Hematopoietic multipotent progenitor cell (in vitro differentiated cells): ENCODE results near the gene PSMD6. TPM values are rescaled to one million over a fixed set of nuclear protein-coding genes. Genes with fewer than 3 reads are reported as not detected.
A peak's percentile ranks its signal among the peaks of the same experiment; 100 is the strongest.

ENCODE experiments used
- DNase-seq, 3 donors: peaks; one replicate each; pipeline ENCODE4 v3.0.0-alpha.2; 2011 to 2015; ENCODE audit warnings: low read depth in 2 of 3, low spot score in 2 of 3
- total RNA-seq: library from RNA; depleted of rRNA; stranded (reverse); fragments of >200 nt; gene quantifications from one replicate; pipeline ENCODE4 v1.2.3, GENCODE V29; 2012

Gene PSMD6
- 63.0 TPM for total RNA-seq

DNA sequence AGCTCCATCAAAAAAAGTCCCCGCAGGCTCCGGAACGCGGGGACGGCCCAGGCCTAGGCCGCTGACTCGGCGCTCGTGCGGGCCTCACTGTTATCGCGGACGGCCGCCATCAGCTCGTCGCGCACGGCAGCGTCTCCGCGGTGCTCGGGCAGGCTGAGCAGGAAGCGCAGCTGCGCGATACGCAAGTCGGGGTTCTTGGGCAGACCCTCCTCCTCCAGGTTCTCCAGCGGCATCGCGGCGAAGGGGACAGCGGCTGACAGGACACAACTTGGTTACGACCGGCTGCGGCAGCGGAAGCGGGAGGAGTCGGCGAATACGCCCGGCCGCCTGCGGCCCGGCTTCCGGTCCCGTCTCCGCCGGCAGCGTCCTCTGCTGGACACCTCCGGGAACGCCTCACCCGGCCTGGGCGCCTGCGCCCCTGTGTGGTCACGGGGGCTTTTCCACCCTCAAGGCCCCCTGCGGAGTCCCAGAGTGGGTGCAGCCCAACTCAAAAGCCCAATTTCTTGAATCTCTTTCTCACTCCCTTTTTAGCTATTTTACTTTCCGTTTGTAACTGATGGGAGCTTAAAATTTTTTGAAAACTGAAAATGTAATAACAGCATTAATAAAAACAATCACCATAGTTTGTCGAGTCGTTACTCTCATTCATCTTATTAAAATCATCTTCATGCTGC, at the start of gene PSMD6:
Gene PSMD6, minus strand, starts transcription at position 308 of the 674 bp plus-strand sequence. Its CDS starts 75 bp downstream, at position 233.
- DNase-seq = peak; percentile 85 to 91 (median 90)

DNA sequence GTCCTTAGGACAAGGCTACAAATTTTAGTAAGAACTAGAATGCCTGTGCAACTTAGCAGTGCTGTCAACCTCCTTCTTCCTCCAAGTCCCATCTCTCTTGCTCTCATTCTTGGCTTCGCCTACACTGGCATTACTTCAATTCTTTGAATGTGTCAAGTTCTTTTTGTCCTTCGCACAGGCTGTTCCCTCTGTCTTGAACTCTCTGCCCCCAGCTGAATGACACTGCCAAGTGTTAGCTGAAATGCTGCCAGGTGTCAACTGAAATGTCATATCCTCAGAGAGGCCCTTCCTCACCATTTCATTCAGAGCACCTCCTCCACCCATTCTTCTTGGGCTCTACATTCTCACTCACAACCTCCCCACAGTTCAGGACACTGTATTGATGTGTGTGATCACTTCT, 48.8 kb upstream of the PSMD6 start:
- DNase-seq = no peak

DNA sequence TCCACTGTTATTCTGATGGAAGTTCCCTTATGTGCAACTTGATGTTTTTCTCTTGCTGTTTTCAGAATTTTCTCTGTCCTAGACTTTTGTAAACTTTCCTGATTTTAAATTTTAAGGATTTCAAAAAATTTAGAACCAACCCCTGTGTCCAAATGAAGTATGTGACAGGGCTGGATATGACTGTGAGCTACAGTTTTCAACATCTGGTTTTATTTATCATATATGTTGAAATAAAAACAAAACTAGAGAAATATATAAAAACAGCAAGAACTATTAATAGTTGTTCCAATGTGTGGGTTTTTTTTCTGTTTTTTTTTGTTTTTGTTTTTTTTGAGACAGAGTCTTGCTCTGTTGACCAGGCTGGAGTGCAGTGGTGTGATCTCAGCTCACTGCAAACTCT, 47.4 kb upstream of the PSMD6 start:
- DNase-seq = no peak

DNA sequence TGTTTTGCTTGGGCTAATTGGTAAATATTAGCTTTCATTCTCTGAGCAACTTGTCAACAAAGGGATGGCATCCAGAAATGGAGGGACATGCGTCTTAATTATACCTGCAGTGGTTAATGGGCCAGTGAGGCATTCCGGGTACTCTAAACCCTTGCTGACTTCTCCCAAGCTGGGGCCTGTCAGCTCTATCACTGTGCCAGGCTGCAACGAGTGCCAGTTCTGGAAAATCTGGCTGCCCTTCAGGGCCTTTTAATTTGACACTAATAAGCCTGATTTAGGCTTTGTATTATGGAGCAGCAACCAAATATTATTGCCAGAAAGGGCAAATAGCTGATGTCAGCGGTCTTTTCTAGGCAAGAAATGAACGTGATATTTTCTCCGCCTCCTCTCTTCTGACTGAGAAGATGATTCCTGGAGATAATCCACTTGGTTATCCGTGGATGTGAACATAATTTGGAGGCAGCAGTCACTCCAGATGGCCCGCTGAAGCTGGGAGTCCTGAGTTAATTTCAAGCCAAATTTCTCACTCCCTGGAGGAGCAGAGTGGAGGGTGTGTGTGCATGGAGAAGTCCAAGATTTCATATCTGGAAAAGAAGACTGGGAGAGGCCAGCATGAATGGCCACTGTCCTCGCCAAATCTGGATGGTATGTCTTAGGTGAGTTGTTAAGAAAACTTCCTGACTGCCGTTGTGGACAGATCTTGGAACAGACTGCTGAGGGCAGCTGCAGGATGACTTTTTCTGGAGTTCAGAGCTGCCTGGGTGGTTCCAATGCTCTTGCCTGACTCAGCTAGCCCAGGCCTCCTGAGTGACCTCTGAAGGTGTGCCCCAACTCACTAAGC, 44.4 kb upstream of the PSMD6 start:
- DNase-seq = no peak

DNA sequence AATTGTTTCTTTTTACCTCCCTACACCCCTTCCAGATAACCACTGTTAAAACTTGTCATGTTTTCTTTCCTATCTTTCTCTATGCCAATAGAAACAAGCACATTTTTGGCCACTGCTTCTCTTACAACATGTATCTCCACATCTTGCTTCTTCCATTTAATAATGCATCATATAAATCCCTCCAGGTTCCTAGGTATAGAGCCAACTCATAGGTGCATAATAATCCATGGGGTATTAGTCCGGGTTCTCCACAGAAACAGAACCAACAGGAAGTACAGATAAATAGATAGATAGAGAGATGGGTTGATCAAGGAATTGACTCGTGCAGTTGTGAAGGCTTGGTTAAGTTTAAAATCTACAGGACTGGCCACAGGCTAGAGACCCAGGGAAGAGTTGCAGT, 41.5 kb upstream of the PSMD6 start:
- DNase-seq = no peak

DNA sequence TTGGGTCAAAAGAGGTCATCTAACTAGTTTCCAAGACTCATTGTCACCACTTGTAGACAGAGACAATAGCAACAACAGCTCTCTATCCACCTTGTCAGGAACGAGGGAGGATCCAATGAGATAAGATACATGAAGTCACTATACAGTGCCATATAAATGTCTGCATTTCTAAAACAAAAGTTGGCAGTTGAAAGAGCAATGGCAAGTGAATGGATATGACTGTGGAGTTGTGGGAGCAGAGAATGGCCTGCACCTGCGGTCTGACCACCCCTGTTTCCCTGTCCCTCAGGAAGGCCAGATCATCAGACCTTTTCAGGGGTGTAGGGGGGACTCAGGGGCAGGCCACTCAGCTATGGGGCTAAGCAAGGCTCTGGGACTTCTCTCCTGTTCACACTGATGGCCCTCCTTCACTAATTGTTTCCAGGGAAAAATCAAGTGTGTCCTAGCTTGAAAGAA, 40.7 kb upstream of the PSMD6 start:
- DNase-seq = no peak

DNA sequence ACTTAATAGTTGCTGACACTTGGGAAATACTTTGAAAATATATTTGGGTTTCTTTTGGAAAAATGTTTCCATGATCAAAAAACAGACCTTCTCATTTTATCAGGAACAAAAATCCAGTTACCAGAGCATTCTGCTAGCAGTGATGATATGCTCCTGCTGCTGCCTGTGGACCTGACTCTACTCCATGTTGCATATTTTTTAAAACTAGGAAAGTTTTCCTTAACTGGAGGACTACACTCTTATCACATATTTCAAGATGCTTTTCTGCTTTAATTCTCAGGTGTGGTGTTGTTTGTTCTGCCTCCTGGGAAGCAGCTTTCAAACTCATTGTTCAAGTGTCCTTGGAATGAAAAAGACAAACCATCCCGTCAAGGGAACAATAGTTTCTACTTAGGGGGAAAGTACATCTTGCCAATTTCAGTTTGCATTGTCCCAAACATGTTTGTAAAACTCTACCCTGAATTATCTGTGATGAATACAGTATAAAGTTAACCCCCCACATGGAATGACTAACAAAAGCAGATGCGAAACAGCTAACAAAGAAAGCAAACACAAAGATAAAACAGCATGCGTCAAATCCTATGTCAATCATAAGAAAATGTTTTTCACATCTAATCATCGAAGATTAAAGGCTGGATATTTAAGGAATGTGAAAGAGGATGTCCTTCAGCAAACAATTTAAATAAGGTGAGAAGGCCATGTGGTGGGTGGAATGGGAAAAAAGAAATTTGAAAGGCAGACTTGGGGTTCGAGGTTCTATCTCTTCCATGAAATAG, 40.1 kb upstream of the PSMD6 start:
- DNase-seq = no peak

DNA sequence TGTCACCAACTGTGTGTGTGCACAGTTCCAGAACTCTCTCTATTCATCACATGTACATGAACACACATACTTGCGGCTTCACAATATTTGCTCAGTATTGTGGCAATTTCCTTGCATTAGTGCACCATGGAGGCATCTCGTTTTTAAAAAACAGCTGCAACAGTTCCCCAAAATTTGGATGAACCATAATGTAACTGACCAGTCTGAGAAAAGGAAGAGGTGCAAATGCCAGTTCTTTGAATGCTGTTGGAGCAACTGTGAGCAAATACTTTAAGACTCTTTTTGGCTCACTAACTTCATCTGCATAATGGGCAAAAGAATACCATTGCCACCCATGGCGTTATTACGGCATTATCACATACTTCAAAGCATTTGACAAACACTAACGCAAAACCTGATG, 38.3 kb upstream of the PSMD6 start:
- DNase-seq = no peak

DNA sequence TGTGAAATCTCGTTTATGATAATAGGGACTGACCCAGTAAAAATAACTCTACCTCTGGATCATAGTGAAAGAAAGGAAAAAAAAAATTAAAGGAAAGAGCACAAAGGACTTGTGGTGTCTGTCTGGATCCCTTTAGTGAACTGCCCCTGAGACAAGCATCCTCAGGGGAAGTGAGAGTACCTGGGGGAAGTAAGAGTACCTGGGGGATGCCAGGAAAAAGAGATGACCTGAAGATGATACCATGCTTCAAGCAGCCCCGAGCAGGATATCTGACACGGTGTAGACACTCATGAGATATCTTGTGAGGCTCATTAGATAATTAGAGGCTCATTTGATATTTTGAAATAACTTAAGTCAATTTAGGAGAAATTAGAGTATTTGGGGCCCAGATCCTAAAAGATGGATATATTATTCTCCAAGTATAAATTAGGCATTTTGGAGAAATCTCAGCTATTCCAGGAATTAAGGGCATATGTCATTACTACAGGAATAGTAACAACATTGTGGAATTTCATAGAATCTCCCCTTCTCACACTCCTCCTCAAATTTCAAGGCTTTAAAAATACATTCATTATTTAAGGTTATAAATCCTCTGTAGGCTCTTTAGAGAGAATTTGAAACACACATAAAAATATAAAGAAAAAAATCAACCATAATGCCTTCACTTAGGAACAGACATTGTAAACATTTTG, 36.3 kb upstream of the PSMD6 start:
- DNase-seq = no peak

DNA sequence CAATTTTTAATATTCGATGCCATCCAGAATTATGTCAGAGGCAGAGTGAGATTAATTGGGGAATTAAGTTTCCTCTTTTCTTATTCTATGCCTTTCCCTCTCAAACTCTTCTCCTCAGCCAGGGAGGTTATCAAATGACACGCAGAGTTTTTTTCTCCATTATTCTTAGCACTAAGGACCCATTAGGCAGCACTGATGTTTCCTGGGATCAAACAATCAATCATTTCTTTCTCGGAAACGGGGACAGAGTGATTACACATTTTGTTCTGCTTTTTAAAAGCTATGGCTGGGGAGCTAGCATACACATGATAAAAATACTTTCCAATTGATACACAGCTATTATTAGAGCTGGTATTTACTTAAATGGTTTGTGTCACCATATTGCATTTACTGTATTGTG, 35.3 kb upstream of the PSMD6 start:
- DNase-seq = peak in 1 of 3 donors; percentile 34

DNA sequence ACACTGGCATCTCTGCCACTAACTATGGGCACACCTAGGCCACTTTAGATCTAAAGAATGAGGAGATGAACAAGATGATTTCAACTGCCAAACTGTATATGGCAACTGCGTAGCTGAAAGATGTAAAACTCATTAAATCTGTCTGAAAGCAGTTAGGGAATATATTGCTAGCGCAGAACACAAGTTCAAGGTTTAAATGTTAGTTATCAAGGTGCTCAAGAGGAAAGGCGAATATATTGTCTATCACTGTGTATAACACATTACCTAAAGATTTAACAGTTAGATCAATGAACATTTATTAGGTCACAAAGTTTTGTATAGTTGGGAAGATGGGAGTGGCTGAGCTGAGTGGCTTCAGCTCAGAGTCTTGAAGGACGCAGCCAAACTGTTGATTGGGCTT, 33.9 kb upstream of the PSMD6 start:
- no peak for DNase-seq

DNA sequence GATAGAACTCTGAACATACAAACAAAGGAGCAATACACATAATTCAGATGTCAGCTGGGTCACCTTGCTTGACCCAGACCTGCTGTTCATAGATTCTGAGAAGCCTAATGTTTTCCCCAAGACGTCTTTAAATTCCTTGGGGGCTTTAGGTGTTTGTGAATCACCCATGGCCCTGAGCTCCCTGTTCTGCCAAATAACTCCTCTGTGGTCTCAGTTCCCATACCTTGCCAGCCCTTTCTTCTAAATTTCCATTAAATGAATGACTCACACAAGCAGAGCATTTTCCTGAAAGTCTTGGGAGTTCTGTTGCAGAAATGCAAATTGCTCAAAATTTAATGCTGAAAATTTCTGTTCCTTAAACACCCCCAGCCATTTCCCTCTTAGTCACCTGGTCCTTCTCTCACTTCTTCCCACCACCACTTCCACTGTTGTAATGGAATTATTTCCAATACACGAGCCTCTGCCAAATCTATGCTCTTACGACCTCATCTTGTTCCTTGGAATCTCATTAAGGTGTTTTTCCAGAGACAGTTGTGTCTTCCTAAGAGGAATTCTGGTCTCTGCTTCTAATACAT, 33.4 kb upstream of the PSMD6 start:
- no peak for DNase-seq

DNA sequence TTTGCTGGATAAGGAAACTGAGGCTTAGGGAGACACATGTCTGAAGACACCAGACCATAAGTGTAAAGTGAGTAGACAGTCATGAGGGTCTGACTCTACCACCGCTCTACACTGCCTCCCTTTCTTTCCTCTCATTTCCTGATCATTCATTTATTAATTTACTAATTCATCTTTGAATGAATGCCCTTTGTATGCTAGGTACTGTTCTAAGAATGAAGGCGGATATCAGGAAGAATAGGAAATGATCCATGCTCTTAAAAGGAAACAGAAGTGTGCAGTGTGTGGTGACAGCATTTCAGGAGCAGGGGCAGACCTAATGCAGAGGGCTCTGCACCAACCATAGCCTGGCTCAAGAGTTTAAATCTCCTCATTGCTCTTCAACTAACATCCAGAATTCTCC, 31.8 kb upstream of the PSMD6 start:
- DNase-seq = no peak

DNA sequence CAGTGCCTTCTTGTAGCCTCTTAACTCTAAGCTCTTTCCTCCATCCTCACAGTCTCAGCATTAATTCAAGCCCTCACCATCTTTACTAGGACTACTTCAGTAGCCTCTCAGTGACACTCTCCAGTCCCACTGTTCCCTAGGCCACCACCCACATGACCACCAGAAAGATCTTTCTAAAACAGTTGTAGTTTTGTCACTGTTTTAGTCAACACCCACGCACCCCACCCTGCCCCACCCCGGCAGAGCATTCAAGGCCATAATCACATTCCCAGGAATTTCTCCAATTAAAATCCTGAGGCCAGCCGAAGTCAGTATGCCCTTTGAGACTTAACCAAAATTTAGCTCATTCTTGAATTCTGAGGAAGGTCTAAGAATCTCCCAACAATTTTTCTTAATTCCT, 31.2 kb upstream of the PSMD6 start:
- no peak for DNase-seq

DNA sequence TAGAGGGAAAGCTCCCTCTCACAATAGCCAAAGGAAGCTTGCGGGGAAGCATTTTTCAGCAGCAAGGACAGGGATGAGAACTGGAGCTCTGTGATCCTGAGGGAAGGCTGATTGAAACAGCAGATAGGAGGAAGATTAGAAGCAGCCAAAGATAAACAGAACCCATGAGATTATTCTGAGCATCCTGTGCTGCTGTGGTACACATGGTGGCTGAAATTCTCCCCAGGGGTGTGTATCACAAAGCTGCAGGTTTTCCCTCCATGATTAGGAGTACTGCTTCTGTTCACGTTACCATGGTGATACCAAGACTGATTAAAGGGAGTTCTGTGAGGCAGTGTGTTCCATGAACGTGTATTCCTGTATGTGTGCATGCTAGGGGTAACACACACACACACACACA, 30.3 kb upstream of the PSMD6 start:
- no peak for DNase-seq

DNA sequence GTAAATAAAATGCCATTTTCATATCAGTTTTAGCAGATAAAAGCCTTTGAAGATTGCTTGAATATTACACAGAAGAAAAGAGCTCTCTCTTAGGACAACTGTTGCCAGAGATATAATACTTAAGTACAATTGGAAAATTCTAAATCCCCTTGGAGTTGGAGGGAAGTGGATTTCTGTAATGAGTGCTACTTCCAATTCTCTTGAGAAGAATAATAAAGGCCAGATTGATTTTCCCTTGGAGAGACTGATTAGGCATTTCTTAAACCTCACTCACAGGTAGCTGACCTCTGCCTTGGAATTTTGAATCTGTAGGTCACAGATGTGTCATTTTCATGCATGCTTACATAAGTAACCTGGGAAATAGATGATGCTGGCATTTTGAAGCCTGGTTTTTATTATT, 29.8 kb upstream of the PSMD6 start:
- DNase-seq = no peak

DNA sequence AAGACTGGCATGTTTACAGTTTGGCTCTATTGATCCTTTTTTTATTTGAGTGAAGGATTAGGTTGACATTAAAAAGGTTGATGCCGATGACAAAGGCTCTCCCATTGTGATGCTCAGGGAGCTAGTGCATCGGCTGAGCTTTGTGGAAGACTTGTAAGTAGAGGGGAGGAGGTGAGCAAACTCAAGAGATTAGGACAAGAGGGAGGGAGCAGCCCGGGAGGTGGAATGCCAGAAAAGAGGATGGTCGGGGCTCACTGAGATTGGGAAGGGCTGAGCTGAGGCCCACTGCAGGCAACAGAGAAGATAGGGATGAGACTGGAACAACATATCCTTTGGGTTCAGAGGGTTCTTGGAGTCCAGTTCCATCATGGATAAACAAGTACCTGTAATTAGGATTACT, 26.5 kb upstream of the PSMD6 start:
- no peak for DNase-seq

DNA sequence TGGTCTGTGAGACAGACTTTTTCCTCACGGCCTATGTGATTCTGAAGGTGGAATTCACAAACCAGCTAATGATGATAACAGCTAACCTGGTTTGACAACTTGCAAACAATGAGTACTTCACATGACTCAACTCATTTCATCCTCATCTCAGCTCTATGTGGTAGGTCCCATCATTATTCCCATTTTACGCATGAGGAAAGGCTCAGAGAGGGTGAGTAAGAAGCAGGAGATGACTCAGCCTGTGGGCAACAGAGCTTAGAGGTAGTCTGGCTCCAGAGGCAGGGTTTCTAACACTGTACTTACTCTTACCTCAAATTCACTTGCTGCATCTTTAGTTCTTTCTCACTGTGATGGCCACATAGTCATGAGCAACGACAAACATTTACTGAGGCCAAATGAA, 25.8 kb upstream of the PSMD6 start:
- no peak for DNase-seq

DNA sequence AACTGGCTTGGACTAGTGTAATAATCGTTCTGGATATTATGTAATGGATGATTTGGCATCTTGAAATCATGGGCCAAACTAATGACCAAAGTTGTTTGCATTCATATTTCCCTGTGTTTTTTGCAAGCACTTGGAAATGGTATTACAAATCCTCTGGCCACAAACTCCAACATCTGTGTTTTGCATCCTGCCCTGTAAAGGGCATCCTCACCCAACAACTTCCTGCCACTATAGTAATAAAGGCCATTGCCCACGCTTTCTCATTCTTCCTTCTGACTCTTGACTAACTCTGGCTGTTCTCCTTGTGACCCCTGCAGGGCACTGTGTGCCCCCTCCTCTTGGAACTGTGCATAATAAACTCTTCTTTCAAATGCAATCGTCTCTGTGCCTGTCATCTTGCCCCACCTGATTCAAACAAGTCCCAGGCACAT, 25.4 kb upstream of the PSMD6 start:
- peak in 2 of 3 donors; percentile 24 to 59 for DNase-seq

DNA sequence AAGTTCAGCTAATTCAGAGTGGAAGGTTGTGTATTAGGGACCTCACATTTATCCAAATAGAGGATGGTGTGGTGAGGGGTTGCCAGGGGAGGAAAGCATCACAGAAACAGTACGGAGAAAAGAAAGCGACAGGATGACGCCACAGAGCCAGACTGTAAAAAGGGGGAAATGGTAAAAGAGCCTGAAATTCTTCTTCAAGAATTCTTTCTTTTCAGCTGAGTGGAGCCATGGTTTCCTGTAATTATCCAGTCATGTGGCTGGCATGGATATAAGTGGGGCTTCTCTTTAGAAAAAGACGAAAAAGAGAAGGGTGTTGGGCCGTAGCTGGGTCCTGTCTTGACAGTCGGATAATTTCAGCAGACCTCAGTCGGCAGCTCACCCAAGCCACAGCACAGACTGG, 24.5 kb upstream of the PSMD6 start:
- no peak for DNase-seq
